ACHN (cell line): Measurements from ENCODE around the gene CRX.
"Not testable (repeated sequence)": the region's sequence is repeated elsewhere in the genome, so short reads cannot be mapped to it uniquely, and the experiment has no call there.

Source experiments
- DNase-seq: peaks from one replicate; pipeline ENCODE4 v3.0.0-alpha.2; 2015
- in situ Hi-C: cut with HindIII; loops from 2 replicates; pipeline ENCODE4 v1.10.0; 2017; ENCODE audit warnings: low sequenced_read_pairs, low pct_ligation_motif_present, low pct_unique_long_range_greater_than_20kb

Gene CRX

DNA sequence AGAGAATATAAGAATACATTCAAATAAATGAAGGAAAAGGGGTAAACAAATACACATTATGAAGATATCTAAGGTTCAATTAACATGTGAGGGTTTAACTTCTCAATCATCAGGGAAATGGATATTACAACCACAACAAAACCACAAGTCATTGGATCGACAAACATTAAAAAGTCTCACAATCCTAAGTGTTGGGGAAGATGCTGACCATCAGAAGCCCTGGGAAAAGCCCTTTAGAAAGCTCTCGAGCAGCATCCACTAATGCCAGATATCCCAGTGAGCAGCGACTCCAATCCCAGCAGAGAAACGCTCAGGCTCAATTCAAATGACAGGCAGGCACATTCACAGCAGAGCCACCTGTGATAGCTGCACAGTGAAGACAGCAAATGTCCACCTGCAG is 20.5 kb upstream of the CRX start:
- DNase-seq: no peak

GRCh38 chr19:47802521-47803043 is 19.2 kb upstream of the CRX start:
- in situ Hi-C loops: no loop called here
- DNase-seq: no peak

More for the DNA sequence above, 20.5 kb upstream of the CRX start:
- in situ Hi-C loops: no loop called here

DNA sequence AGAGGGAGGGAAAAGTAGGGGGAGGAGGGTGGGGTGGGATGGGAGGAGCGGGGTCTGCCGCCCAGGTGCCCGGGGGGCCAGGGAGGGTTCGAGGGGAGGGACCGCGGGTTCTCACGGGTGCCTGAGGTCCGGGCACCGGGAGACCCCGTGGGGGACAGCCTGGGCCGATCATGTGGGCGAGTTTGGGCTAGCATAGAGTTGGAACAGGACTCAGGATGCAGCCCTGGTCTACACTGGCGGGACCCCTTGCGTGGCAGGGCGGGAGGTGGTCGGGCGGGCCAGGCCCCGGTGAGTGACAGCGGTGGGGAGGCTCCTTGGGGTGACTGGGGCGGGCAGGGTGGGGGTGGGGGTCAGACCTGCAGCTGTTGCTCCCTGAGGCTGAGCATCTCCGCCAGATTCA is 18.6 kb upstream of the CRX start:
- DNase-seq, in situ Hi-C loops: not testable (repeated sequence)

DNA sequence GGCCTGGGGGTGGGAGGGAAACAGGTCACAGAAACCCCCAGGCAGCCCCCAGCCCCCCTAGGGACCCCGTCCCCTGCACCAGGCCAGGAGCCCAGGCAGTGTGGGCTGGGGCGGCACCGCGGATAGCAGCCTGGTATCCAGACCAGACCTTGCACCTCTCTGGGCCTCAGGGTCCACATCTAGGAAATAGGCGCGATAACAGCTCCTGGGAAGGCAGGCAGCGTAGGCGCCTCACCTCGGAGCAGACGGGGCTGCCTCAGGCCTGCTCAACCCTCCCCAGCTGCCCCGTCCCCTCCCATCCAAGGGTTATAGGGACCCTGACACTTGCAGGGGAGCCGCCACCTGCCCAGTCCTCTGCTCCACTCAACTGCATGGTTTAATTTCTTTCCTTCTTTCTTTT is 18.1 kb upstream of the CRX start:
- DNase-seq, in situ Hi-C loops: not testable (repeated sequence)

- in situ Hi-C loops, DNase-seq: not testable (repeated sequence)
Observed at GRCh38 chr19:47804451-47804850, 17.3 kb upstream of the CRX start, which contains the start of gene TPRX1. TPRX1 (minus strand) TSS chr19:47804551; CDS start chr19:47804539, 12 bp downstream.

GRCh38 chr19:47805313-47805712 is 16.4 kb upstream of the CRX start:
- in situ Hi-C loops: no loop called here
- DNase-seq: no peak

- in situ Hi-C loops: no loop called here
- no peak for DNase-seq
Observed at GRCh38 chr19:47806435-47806834, 15.3 kb upstream of the CRX start.

DNA sequence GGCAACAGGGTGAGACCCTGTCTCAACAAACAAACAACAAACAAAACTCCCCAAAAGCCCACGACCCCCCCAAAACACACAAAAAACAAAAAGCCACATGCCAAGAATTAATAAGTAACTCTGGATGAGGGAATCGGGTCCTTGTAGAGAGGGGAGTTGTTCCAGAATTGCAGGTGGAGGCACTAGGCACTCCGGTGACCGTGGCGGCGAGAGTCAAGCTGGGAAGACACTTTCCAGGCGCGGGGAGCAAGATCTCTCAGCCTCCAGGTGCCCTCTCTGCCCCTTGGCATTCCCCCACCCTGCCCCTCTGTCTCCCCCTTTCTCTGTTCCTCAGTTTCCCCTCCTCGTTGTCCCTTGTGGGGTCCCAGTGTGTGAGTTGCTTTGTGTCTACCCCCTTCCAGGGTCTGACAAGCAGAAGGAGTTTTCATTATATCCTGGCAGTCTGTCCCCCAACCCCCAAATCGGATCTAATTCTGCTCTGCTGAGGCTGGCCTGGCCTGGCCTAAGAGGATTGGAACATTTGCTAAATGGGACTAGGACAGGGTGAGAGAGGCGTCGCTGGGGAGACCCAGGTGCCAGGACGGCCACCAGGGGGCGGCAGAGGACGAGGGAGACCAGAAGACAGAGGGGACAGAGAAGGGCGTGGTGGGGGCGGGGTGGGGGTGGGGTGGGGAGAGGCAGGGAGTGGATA is 8.3 kb upstream of the CRX start:
- DNase-seq: peak; percentile 61
- in situ Hi-C loops: no loop called here

DNA sequence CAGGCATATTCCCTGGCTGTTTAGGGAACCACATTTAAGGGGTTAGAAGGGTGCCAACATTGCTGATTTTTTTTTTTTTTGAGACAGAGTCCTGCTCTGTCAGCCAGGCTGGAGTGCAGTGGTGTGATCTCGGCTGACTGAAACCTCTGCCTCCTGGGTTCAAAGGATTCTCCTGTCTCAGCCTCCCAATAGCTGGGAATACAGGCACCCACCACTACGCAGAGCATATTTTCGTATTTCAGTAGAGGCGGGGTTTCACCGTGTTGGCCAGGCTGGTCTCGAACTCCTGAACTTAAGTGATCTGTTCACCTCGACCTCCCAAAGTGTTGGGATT is 7.8 kb upstream of the CRX start:
- DNase-seq: no peak
- in situ Hi-C loops: no loop called here

GRCh38 chr19:47816270-47816669 is 5.5 kb upstream of the CRX start:
- DNase-seq, in situ Hi-C loops: not testable (repeated sequence)

DNA sequence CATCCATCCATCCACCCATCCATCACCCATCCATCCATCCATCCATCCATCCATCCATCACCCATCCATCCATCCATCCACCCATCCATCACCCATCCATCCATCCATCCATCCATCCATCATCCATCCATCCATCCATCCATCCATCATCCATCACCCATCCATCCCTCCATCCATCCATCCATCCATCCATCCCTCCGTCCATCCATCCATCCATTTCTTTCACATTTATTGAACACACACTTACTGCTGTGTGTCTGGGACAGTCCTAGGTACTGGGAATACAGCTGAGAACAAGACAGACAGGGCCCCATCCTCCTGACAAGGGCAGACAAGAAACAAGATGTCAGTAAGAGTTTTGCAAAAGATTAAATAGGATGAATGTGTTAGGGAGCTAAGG is 3.5 kb upstream of the CRX start:
- in situ Hi-C loops: not testable (repeated sequence)

GRCh38 chr19:47819858-47820257 is 1.9 kb upstream of the CRX start:
- in situ Hi-C loops: no loop called here
- DNase-seq: no peak

More for the DNA sequence above, 3.5 kb upstream of the CRX start:
- not testable (repeated sequence) for DNase-seq

DNA sequence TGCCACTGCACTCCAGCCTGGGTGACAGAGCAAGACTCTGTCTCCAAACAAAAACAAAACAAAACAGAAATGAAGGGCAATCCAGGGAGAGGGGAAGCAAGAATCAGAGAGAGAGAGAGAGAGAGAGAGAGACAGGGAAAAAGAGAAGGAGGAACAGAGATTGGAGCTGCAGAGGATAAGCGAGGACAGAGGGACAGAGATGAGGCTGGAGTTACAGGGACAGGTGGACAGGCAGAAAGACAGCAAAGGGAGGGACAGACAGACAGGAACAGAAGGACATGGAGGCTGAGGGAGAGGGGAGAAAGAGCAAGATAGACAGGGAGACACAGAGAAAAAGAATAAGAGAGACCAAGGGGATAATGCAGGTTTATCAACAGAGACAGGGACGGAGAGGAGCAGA is 1.3 kb upstream of the CRX start:
- DNase-seq: no peak
- in situ Hi-C loops: no loop called here

GRCh38 chr19:47824396-47824795 is 2.7 kb downstream of the CRX start:
- DNase-seq: no peak
- in situ Hi-C loops: no loop called here

GRCh38 chr19:47826800-47827199 is 5.1 kb downstream of the CRX start:
- in situ Hi-C loops: no loop called here
- no peak for DNase-seq

GRCh38 chr19:47832723-47833122 is 11.0 kb downstream of the CRX start:
- DNase-seq: no peak
- in situ Hi-C loops: no loop called here

DNA sequence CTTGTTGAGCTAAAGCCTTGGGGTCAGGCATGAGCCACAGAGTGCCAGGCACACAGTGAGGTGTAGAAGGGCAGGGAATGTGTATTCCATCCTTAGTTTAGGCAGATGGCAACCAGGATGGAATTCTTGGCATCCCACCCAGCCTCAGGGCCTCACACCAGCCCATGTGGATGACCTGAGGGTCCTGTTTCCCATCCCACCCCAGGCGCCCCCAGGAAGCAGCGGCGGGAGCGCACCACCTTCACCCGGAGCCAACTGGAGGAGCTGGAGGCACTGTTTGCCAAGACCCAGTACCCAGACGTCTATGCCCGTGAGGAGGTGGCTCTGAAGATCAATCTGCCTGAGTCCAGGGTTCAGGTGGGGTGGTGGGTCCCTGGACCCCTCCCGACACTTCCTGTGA is 14.3 kb downstream of the CRX start:
- DNase-seq: no peak
- in situ Hi-C loops: no loop called here

- DNase-seq: no peak
- in situ Hi-C loops: no loop called here
Observed at GRCh38 chr19:47839411-47839810, 17.7 kb downstream of the CRX start.

DNA sequence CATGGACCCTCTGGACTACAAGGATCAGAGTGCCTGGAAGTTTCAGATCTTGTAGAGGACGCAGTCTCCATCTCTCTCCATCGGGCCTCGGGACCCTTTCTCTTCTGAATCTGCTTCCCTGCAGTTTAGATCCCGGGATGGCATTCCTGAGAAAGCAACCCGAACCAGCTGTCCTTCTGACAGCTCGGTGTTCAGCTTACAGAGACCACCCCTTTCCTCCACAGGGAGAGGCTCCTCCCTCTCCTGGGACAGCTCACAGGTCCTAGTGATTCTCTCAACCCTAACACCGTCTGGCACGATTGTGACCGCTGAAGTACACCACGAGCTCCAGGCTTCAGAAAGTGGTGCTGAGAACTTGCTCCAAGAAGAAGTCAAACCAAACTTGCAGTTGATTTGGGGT is 18.2 kb downstream of the CRX start:
- no peak for DNase-seq
- in situ Hi-C loops: no loop called here

- in situ Hi-C loops: no loop called here
- DNase-seq: no peak
Observed at GRCh38 chr19:47842941-47843340, 21.2 kb downstream of the CRX start.
